Tibial nerve (tissue), 4 donors: ENCODE data around the gene ZNF557.

Experiments
- CTCF ChIP-seq, 5 experiments: fragments of 200-600 bp in 3 of 5; fragments of 450-650 bp in 2 of 5; sonication (generic) in 3 of 5; IDR thresholded peaks; one replicate each; pipeline ENCODE4 v1.5.1; 2016 to 2019; ENCODE audit warnings: antibody characterized with exemption in 5 of 5, mild to moderate bottlenecking in 3 of 5, moderate library complexity in 2 of 5
- EP300 ChIP-seq, 2 donors: sonication (generic); formaldehyde crosslinking; IDR thresholded peaks; one replicate each; pipeline ENCODE4 v1.6.1; 2017; ENCODE audit warnings: antibody characterized with exemption in 2 of 2, mild to moderate bottlenecking in 1 of 2
- POLR2A ChIP-seq, 2 donors: fragments of 450-650 bp; IDR thresholded peaks; one replicate each; pipeline ENCODE4 v1.6.1; 2017; ENCODE audit warnings: antibody characterized with exemption in 2 of 2, mild to moderate bottlenecking in 2 of 2, moderate library complexity in 2 of 2

GRCh38 chr19:7104747-7105447, 35.4 kb downstream of the ZNF557 start:
- TF ChIP-seq CTCF (IDR thresholded peaks at IDR 0.05), result no peak
- no peak for TF ChIP-seq EP300 (IDR thresholded peaks at IDR 0.05)
- TF ChIP-seq POLR2A (IDR thresholded peaks at IDR 0.05), result no peak
